Activated effector memory CD4-positive, alpha-beta T cell treated with Interleukin-2 at 50 U/mL for 16 hours (primary cell): Measurements from ENCODE around the gene MRPL39.
A peak's percentile ranks its signal among the peaks of the same experiment; 100 is the strongest.

Source experiments
- DNase-seq: peaks from one replicate; pipeline ENCODE4 v3.0.0-alpha.2; 2020

MRPL39 gene

DNA sequence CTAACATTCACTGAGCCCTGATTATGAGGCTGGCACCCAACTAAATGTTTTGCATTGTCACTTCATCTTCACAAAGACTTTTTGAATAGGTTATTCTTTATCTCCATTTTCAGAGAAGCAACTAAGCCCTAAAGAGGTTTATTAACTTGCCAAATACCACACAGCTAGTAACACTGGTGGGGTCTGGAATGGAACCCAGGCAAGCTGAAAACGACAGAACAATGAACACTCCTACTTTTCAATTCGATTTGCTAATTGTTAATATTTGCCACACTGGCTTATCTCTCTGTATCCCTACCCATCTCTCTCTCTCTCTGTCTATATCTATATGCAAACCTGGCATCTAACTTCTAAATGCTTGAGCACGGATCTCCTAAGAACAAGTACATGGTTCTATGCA, 40.6 kb downstream of the MRPL39 start:
- no peak for DNase-seq

DNA sequence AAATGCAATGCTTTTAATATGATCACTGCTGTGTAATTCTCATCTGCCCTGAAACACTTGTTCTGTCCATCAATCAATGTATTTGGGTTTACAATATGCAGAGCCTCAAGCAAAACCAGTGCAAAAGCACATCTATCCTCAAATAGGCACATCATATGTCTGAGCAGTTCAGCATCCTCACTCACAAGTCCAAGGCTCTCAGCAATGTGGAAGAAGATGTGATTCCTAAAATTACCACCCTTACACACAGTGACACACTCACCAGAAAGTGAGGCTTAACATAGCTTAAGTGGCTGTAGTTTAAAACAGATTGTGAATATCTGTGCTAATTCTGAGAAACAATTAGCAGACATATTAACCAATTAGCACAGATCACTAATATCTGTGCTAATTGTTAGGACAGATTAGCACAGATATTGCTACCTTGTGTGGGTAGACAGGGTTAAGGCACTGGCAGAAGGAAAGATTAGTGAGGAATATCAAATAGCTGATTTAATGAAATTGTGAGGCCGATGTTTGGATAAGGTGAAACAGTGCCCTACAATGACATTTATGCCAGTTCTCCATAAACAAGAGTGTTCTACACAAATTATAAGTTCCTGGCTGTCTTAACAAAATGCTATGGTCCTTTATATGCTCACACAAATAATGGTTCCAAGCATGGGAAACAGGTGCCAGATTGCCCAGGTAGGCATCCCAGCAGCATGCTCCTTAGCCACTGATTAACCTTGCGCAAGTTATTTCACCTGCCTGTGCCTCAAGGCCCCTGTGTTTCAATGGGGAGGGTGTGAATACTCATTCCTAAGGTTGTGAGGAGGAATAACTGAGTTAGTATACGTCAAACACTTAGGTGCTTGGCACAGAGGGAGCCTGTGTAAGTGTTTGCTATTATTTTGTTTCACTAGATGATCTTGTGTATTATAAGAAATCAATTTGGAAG, 41.7 kb downstream of the MRPL39 start:
- no peak for DNase-seq

DNA sequence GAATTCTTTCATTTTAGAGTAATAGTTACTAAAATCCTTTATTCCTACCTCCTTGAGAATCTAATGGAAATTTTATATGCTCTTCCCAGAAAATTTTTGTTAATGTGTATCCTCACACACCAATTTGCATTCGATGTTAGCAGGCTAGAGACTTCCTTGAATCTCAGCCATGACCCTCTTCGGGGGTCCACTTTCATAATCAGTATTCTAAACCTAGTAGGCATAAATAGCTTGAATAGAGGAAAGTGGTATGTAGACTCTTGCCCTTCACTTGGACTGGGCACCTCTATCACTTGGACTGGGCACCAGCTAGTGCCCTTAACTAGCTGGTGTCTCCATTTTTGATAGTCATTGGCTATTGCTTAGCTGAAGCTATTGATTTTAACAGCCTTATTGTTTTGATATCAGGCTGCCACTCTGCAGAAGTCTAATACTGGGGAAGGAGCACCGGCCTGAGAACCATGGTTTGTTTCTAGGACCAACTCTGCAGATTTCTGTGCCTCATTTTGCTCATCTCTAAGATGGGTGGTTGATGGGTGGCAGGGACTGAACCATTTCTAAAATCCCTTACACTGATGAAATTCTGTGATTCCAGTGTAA, 42.8 kb downstream of the MRPL39 start:
- DNase-seq, result no peak

DNA sequence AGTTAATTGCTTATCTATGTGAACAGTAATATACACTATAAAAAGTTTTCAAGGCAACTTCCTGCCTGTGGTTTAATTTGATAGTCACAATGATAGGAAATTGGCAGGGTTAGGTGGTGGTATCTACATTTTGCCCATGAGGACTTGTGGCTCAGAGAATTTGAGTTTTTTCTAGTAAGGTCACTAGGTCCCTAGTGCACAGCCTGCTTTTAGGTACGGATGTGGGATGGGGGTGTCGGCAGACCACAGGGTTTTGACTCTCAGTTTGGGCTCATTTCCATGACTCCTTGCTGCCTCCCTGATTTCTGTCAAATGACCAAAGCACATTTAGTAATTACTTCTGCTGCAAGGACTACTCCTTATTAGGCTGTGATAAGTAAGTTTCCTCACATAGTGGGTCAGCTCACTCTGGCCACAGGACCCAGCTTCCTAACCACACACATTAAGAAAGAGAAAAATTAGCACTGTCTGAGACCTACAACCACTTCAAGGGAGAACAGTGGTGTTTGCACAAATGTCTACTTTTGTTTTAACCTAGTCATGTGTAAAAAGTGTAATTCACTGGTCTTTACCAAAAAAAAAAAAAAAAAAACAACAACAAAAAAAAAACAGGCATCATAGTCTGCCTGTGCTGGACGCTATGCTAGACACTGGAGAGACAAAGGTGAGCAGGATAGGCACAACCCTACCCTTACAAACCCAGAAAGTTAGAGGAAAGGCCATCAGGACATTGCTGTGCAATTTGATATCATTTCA, 43.7 kb downstream of the MRPL39 start:
- DNase-seq, result no peak

DNA sequence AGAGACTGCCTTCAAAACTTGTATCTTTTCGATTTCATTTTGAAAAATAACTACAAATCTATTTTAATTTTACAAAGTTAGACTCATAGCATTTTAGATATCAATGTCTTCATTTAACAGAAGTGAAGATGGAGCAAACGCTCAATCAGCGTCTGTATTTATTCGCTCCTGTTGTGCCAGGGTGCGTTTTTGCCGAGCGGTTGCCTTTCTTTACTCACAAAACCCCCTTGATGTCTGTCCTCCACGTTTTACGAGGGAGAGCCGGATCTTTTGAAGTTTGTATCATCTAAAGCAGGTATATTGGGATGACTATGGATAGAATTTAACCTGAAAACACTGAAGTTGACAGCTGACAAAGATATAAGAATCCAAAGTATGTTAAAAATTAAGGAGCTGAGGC, 44.6 kb downstream of the MRPL39 start:
- no peak for DNase-seq

DNA sequence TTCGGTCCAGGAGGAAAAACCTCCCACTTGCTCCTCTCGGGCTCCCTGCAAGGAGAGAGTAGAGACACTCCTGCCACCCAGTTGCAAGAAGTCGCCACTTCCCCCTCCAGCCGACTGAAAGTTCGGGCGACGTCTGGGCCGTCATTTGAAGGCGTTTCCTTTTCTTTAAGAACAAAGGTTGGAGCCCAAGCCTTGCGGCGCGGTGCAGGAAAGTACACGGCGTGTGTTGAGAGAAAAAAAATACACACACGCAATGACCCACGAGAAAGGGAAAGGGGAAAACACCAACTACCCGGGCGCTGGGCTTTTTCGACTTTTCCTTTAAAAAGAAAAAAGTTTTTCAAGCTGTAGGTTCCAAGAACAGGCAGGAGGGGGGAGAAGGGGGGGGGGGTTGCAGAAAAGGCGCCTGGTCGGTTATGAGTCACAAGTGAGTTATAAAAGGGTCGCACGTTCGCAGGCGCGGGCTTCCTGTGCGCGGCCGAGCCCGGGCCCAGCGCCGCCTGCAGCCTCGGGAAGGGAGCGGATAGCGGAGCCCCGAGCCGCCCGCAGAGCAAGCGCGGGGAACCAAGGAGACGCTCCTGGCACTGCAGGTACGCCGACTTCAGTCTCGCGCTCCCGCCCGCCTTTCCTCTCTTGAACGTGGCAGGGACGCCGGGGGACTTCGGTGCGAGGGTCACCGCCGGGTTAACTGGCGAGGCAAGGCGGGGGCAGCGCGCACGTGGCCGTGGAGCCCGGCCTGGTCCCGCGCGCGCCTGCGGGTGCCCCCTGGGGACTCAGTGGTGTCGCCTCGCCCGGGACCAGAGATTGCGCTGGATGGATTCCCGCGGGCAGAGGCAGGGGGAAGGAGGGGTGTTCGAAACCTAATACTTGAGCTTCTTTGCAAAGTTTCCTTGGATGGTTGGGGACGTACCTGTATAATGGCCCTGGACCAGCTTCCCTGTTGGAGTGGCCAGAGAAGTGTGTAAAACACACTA, 45.3 kb downstream of the MRPL39 start:
- DNase-seq, result peak; percentile 60

DNA sequence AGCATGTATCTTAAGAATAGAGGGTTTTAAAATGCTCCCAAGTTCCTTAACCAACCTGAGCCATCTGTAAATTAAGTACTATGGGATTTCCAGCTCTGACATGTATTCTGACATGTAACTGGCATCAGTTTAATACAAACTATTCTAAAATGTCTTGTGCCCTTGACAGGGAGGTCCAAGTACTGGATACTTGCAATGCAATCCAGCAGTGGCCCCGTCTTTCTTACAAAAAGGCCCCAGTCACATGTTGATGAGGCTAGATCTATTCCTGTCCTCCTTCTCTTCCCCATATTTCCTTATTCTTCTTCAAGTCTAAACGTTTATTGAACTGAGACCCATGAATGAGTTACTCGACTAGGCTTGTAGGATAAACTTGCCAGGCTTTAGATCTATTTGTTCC, 46.4 kb downstream of the MRPL39 start:
- DNase-seq, result no peak

DNA sequence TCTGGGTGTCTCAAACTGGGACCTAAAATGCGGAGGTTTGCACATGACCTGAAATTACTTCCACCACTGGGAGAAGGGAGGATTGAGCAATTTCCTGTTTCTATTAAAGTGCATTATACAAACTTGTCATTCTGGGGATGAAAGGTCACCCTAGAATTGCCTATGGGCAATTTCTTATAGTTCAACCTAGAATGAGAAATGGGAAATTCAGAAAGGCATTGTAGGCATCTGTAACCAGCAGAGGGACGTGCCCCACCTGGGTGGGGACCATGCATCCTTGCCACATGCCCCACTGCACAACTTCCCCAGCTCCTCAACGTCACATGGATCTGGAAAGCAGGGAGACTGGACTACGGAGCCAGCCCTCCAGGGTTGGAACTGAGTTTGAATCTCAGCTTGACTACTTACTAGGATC, 47.0 kb downstream of the MRPL39 start:
- no peak for DNase-seq

DNA sequence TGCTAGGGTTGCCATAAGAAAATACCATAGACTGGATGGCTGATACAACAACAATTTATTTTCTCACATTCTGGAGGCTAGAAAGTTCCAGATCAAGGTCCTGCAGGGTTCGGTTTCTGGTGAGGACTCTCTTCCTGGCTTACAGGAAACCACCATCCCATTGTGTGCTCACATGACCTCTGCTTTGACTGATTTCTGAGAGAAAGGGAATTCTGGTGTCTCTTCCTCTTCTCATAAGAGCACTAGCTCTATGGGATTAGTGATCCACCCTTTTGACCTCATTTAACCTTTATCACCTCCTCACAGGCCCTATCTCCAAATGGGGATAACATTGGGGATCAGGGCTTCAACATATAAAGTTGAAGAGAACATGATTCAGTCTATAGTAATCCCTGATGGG, 47.5 kb downstream of the MRPL39 start:
- DNase-seq, result no peak

DNA sequence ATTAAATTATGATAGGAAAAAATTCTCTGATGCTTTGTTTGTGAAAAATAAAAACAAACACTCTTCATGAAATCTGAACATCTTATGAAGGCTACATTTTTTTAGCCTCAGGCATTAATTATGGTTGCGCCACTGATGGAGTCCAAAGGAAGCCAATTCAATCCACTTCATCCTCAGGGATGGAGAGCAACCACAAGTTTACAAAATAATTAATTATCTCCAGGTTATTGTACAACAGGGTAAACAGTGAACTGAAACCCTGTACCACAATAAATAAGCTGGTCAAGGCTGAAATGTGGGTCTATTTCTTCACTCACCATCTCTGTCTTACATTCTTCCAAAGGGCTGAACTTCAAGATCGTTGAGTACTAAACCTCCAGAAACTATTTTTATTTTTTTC, 49.2 kb downstream of the MRPL39 start:
- DNase-seq, result no peak

DNA sequence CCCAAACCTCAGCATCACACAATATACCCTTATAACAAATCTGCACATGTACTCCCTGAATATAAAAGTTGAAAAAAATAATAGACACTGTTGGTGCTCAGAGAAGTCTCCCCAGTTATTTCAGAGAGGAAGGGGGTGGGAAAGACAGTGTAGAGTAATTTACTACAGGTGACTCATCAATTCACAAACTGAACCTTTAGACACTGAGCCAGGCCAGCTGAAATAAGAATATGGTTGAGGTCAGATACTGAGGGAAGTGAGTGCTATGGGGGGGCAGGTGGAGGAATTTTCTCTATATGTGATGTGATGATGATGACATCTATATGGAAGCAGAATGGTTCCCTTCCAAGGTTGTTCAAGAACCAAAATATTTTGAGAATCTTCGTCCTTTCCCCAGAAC, 50.1 kb downstream of the MRPL39 start:
- DNase-seq, result no peak

DNA sequence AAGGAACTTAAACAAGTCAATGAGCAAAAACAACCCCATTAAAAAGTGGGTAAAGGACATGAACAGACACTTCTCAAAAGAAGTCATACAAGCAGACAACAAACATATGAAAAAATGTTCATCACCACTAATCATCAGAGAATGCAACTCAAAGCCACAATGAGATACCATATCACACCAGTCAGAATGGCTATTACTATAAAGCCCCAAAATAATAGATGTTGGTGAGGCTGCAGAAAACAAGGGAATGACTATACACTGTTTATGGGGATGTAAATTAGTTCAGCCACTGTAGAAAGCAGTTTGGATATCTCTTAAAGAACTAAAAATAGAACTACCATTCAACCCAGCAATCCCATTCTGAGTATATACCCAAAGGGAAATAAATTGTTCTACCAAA, 51.2 kb downstream of the MRPL39 start:
- no peak for DNase-seq

DNA sequence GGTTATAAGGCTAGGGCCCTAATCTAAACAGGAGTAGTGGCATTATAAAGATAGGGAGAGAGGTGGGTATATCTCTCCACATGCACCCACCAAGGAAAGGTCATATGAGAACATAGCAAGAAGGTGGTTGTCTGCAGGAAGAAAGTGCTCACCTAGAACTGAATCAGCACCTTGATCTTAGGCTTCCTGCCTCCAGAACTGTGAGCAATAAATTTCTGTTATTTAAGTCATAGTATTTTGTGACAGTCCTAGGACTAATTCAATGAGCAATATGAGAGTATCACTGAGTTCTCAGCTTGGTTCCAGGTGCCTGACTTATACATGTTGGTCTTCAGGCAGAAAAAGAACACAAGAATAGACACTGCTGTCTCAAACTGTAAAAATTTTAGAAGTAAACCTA, 51.8 kb downstream of the MRPL39 start:
- DNase-seq, result no peak

DNA sequence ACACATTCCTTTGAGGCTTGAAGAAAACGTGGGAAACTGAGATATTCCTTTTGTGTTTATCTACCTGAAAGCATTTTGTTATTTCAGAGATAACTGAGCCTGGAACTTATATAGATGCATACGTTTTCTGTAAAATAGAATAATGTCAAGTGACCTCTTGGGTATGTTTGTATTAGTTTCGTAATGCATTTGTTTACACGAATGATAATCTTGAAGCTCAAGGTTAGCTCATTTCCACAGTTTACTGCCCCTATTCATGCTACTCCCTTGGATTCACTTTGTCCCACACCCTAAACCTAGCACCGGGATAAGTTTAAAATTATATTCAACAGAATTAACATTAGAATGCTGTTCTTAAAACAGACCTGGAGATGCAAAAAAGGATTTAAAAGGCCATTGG, 54.4 kb downstream of the MRPL39 start:
- DNase-seq, result no peak

DNA sequence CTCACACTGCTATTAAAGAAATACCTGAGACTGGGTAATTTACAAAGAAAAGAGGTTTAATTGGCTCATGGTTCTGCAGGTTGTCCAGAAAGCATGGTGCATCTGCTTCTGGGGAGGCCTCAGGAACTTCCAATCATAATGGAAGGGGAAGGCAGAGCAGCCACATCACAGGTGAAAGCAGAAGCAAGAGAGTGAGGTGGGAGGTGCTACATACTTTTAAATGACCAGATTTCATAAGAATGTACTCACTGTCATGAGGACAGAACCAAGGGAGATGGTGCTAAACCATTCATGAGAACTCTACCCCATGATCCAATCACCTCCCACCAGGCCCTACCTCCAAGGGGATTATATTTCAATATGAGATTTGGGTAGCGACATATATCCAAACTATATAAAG, 55.7 kb downstream of the MRPL39 start:
- DNase-seq, result no peak

DNA sequence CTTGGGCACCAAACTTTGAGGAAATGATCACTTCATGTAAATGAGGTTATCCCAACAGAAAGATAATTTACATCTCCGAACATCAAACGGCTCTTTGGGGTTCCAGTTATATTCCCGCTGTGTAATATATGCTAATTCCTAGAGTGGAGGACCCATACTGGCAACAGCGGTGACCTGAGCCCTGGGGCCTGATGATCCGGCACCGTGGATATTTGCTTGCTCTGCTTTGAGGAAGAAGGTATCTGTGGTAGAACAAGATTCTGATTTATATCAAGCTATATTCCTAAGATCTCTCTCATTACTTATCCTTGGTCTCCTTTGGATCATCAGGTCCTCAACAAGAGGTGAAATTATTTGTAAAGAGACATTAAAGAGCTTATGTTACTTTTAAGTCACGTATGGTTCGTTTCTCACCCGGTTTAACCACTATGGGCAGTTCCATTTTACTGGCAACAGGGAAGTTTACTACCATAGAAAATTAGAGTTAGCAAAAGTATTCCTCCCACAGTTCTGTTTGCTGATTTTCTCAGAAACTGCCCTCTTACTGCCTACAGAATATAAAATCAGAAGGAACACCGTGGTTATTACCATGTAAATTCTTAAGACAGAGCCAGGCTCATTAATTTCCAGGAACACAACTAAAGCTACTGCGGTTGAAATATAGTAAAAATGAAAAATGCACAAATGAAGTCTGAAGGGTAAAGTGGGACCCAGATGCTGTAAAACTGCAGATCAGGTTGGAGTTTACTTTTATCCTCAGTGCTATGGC, 56.7 kb downstream of the MRPL39 start:
- DNase-seq, result no peak

DNA sequence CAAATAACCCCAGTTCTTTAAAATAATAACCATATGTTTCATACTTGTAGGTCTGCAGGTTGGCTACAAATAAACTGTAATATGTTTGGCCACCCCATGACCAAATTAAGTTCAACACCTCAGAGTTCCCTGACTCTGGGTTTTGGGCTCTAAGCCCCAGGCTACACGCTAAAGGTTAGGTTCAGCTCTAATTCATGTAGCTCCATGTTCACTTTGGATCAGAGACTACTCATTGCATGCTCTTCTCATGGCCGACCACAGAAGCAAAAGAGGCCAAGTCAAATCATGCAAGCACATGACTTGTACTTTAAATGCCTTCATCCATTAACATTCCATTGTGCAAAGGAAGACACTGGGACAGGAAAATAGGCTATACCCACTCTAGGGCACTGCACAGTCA, 66.2 kb downstream of the MRPL39 start:
- no peak for DNase-seq

DNA sequence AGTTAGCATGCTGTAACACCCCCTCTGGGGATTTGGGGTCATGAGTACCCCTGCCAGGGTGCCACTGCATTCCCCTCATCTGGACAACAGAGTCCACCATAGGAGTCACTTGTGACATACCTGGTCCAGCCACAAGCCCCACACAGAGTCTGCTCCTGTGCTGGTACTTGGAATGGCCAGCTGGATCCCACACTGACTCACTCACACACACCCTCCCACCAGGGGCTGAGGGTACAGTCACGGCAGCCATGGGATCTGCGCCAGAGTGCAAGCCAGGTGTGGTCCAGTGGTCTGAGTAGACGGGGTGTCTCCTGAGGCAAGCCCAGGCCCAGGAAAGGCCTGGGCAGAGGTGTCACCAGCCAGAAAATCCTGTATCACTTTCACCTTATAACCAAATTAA, 67.7 kb downstream of the MRPL39 start:
- no peak for DNase-seq

DNA sequence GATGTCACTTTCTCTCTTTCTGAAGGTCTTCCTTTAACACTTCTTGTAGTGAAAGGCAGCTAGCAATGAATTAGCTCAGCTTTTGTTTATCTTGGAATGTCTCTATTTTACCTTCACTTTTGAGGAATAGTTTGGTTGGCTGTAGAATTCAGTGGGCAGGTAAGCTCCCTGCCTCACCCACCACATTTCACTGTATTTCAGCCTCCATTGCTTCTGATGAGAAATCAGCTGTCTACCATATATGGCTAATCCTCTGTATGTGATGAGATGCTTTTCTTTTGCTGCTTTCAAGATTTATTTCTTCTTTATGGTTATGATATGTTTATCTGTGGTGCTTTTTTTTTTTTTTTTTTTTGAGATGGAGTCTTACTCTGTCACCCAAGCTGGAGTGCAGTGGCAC, 70.1 kb downstream of the MRPL39 start:
- no peak for DNase-seq

DNA sequence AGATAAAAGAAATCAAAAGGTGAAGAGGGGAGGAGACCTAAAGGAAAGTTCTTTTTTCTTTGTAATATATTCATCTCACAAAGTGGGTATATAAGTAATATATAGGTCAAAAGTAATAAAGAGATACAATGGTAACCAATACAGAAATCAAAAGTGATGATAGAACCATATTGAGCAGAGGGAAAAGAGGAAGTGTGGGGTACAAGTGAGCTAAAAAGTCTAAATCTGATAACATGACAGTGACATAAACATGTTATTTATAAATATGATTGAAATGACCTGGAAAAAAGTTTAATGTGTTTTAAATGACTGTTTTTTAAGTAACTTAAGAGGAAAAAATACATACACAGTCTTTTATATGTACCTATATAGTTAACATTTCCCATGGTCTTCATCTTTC, 70.5 kb downstream of the MRPL39 start:
- no peak for DNase-seq

DNA sequence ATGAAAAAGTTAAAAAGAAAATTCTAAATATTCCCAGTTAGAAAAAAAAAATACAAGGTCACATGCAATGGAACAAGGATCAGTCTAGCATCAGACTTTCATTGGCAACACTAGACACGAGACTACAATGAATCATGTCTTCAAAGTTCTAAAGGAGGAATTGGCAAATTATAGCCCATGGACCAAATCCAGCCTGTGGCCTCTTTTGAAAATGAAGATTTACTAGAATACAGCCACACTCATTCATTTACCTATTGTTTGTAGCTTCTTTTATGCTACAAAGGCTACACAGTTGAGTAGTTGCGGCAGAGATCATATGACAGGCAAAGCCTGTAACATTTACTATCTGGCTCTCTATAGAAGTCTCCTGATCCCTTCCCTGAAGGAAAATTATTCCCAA, 71.4 kb downstream of the MRPL39 start:
- DNase-seq, result no peak
